A549 (cell line): Measurements from ENCODE around the gene GJB2. TPM values are rescaled to one million over a fixed set of nuclear protein-coding genes. Genes with fewer than 3 reads are reported as not detected.

Experiments used
- ATAC-seq, 2 experiments: fragments of 200-7000 bp in 1 of 2; fragments of >200 bp in 1 of 2; cut with Nextera tagmentation in 1 of 2; cut with Tn5 transposase in 1 of 2; 3 replicates each; pipeline versions ENCODE4 v1.8.0 to v1.9.1; 2018 to 2020; ENCODE audit warnings: mild to moderate bottlenecking in 1 of 2, moderate library complexity in 1 of 2
- CTCF ChIA-PET: fragments of 300-600 bp; sonication (Branson Sonifier 250); formaldehyde crosslinking; extraction: SDS; loops from one replicate; lab custom pipeline; 2021; ENCODE audit warnings: antibody characterized with exemption, inconsistent platforms; lab: Yijun Ruan, JAX
- POLR2A ChIA-PET: fragments of 350-600 bp; formaldehyde crosslinking; extraction: SDS; loops from one replicate; lab custom pipeline; 2021; ENCODE audit warnings: antibody characterized with exemption, inconsistent platforms; lab: Yijun Ruan, JAX
- DNase-seq, 2 experiments: peaks; one replicate each; pipeline versions ENCODE4 v3.0.0 to v3.0.0-alpha.2; 2011 to 2016; ENCODE audit warnings: low read depth in 1 of 2, low spot score in 1 of 2
- FAIRE-seq: peaks from 2 replicates; lab custom pipeline; 2011; peaks lifted over from hg19 to GRCh38; lab: Jason Lieb, UNC
- H3K27ac ChIP-seq, 2 experiments: fragments of >200 bp; sonication (Bioruptor Twin); formaldehyde crosslinking; 3 replicates each; pipeline ENCODE4 v1.5.1; 2016 to 2017
- H3K4me1 ChIP-seq: fragments of >200 bp; sonication (Bioruptor Twin); formaldehyde crosslinking; 3 replicates; pipeline ENCODE4 v1.6.1; 2016
- H3K4me2 ChIP-seq: fragments of >200 bp; sonication (Bioruptor Twin); formaldehyde crosslinking; 3 replicates; pipeline ENCODE4 v1.6.1; 2016
- H3K4me3 ChIP-seq: fragments of >200 bp; sonication (Bioruptor Twin); formaldehyde crosslinking; 3 replicates; pipeline ENCODE4 v1.5.1; 2016
- H3K9me3 ChIP-seq: fragments of >200 bp; sonication (Bioruptor Twin); formaldehyde crosslinking; 3 replicates; pipeline ENCODE4 v1.6.1; 2016
- ESRRA ChIP-seq: fragments of 150-350 bp; IDR thresholded peaks from 2 replicates; pipeline ENCODE4 v1.6.1; 2014; ENCODE audit warnings: mild to moderate bottlenecking, low read length, borderline replicate concordance
- FOSL2 ChIP-seq, 2 experiments: fragments of 450-650 bp in 1 of 2; fragments of >200 bp in 1 of 2; sonication (Bioruptor Twin) in 1 of 2; formaldehyde crosslinking; IDR thresholded peaks; 2 replicates each; pipeline versions ENCODE4 v1.5.0 to v1.6.1; 2016 to 2020; ENCODE audit warnings: mild to moderate bottlenecking in 1 of 2, moderate library complexity in 1 of 2
- FOXS1 ChIP-seq: fragments of 250-450 bp; sonication (Bioruptor Pico); IDR thresholded peaks from 2 replicates; pipeline ENCODE4 v1.5.0; 2020; ENCODE audit warnings: mild to moderate bottlenecking, moderate library complexity
- HMGXB4 ChIP-seq: fragments of 250-450 bp; sonication (Bioruptor Pico); IDR thresholded peaks from 2 replicates; pipeline ENCODE4 v1.5.0; 2021; ENCODE audit warnings: mild to moderate bottlenecking, moderate library complexity, borderline replicate concordance
- JUNB ChIP-seq: fragments of >200 bp; sonication (Bioruptor Twin); formaldehyde crosslinking; IDR thresholded peaks from 2 replicates; pipeline ENCODE4 v1.6.1; 2016
- KDM5A ChIP-seq: fragments of 200-600 bp; sonication (generic); IDR thresholded peaks from 2 replicates; pipeline ENCODE4 v1.6.1; 2016; ENCODE audit warnings: antibody characterized with exemption, mild to moderate bottlenecking
- MAX ChIP-seq: IDR thresholded peaks from 2 replicates; pipeline ENCODE4 v1.6.1; 2012
- NFE2L2 ChIP-seq: fragments of 150-350 bp; conservative IDR thresholded peaks from 2 replicates; pipeline ENCODE4 v1.6.1; 2014; ENCODE audit warnings: low read length
- PBX3 ChIP-seq: IDR thresholded peaks from 2 replicates; pipeline ENCODE4 v1.6.1; 2012
- RAD21 ChIP-seq, 2 experiments: fragments of >200 bp in 1 of 2; sonication (Bioruptor Twin) in 1 of 2; formaldehyde crosslinking in 1 of 2; IDR thresholded peaks in 1 of 2; conservative IDR thresholded peaks in 1 of 2; 2 replicates in 1 of 2; 3 replicates in 1 of 2; pipeline ENCODE4 v1.6.1; 2012 to 2018; ENCODE audit warnings: inconsistent platforms in 1 of 2
- RARB ChIP-seq: fragments of 250-450 bp; sonication (Bioruptor Pico); IDR thresholded peaks from 2 replicates; pipeline ENCODE4 v1.8.0; 2021; ENCODE audit warnings: mild to moderate bottlenecking, moderate library complexity
- REST ChIP-seq: fragments of 200-600 bp; sonication (generic); IDR thresholded peaks from 2 replicates; pipeline ENCODE4 v1.6.1; 2016; ENCODE audit warnings: antibody characterized with exemption, mild to moderate bottlenecking, moderate library complexity
- RNF2 ChIP-seq: fragments of 200-600 bp; sonication (generic); IDR thresholded peaks from 2 replicates; pipeline ENCODE4 v1.6.1; 2016; ENCODE audit warnings: low read depth, mild to moderate bottlenecking, antibody characterized with exemption, moderate library complexity, borderline replicate concordance
- TFCP2L1 ChIP-seq: fragments of 250-450 bp; sonication (Bioruptor Pico); IDR thresholded peaks from 2 replicates; pipeline ENCODE4 v1.5.0; 2021; ENCODE audit warnings: mild to moderate bottlenecking
- USF2 ChIP-seq: fragments of 450-650 bp; IDR thresholded peaks from 2 replicates; pipeline ENCODE4 v1.6.1; 2014; ENCODE audit warnings: antibody characterized with exemption
- ZFP36 ChIP-seq: fragments of 450-650 bp; IDR thresholded peaks from 2 replicates; pipeline ENCODE4 v1.6.1; 2014; ENCODE audit warnings: borderline replicate concordance; ENCODE audit not compliant: partially characterized antibody
- WGBS: methylation state at CpG from one replicate; pipeline ENCODE4 v1.1.6; 2017; ENCODE audit errors: missing lambda C conversion rate; 5-methylcytosine and 5-hydroxymethylcytosine counted together
- polyA plus RNA-seq, 4 experiments: library from polyadenylated mRNA; depleted of rRNA in 3 of 4; stranded (reverse); fragments of >200 nt; fragmentation: RNase III in 1 of 4; extraction: RNeasy Plus Mini Kit Qiagen cat#74134 plus additional on column Dnase treatment in 1 of 4; gene quantifications; 2 replicates in 3 of 4; 3 replicates in 1 of 4; pipeline ENCODE4 v1.2.3, GENCODE V29; 2011 to 2017

GJB2 gene
- polyA plus RNA-seq, 2 of the 4 experiments (the other 2 are of a cell fraction): 0.40 to 0.66 TPM

- TF ChIP-seq REST: no peak
- TF ChIP-seq, all 56 proteins: peak for 0
Measured at GRCh38 chr13:20209948-20210347, 17.2 kb upstream of the GJB2 start (continued).

- FAIRE-seq (no peak), ATAC-seq (no peak), DNase-seq (no peak)
- POLR2A ChIA-PET: no interaction called here
- Histone ChIP-seq H3K4me3 (no peak overlapping the region), H3K9me3 (no peaks in the 10 kb centered on the region), H3K4me2 (no peak overlapping the region), H3K27ac (no peak overlapping the region), H3K4me1 (no peaks in the 10 kb centered on the region)
- WGBS: 48% methylated on average over 16 of the region's 16 CpGs
- CTCF ChIA-PET: interaction anchor here (1.0 kb wide), 1 partner anchor 9 kb away, joined by 3 read pairs; no protein-coding TSS in a partner anchor
- TF ChIP-seq ZFP36 (no peak), FOSL2 (IDR thresholded peaks at IDR 0.05) (no peak), FOSL2 (CRISPR knock-in tag; IDR thresholded peaks at IDR 0.05) (no peak), HMGXB4 (CRISPR knock-in tag) (no peak), ESRRA (no peak), FOXS1 (CRISPR knock-in tag) (no peak), RAD21 (conservative IDR thresholded peaks at IDR 0.05 in 1 of 2, IDR thresholded peaks at IDR 0.05 in 1 of 2) (no peak), USF2 (no peak), PBX3 (no peak), RNF2 (no peak), MAX (no peak), KDM5A (no peak), RARB (CRISPR knock-in tag) (no peak), JUNB (no peak)
Measured at GRCh38 chr13:20206698-20207235, 14.0 kb upstream of the GJB2 start.

GRCh38 chr13:20206065-20206697, 13.4 kb upstream of the GJB2 start:
- Histone ChIP-seq H3K27ac (no peak overlapping the region), H3K4me3 (no peak overlapping the region)
- DNase-seq (no peak), ATAC-seq (no peak)
- CTCF ChIA-PET: interaction anchor here (0.6 to 1.0 kb wide), 2 partner anchors 9 to 1271 kb away, joined by 3 read pairs; no protein-coding TSS in a partner anchor
- TF ChIP-seq MAX: no peak
- no peak for TF ChIP-seq TFCP2L1
- TF ChIP-seq NFE2L2: no peak
- TF ChIP-seq, all 56 proteins: peak for 0
- no peak overlapping the region for H3K4me2 ChIP-seq
- POLR2A ChIA-PET: no interaction called here
- no peaks in the 10 kb centered on the region for H3K9me3 ChIP-seq
- WGBS: 64% methylated on average over 11 of the region's 11 CpGs
- H3K4me1 ChIP-seq: no peaks in the 10 kb centered on the region
- no peak for FAIRE-seq
